ENCODE data around the gene COBL.

GRCh38 chr7:51240868-51241267, 75.7 kb downstream of the COBL start:
- TF ChIP-seq TAF1 (IDR thresholded peaks at IDR 0.05; ENCODE audit: borderline replicate concordance, insufficient read depth, low read length) (no peak), POLR2AphosphoS5 (IDR thresholded peaks at IDR 0.05; ENCODE audit: low read depth, low read length) (no peak), SIN3A (IDR thresholded peaks at IDR 0.05; ENCODE audit: borderline replicate concordance, insufficient read depth, low read length) (no peak), REST (IDR thresholded peaks at IDR 0.05; ENCODE audit: insufficient read depth in 1 of 2, low read depth in 2 of 2, low read length in 2 of 2) (no peak)

All from PFSK-1 (cell line).